HL-60/S4 (cell line): ENCODE data around the gene ZNF586.
"Not testable (repeated sequence)": the region's sequence is repeated elsewhere in the genome, so short reads cannot be mapped to it uniquely, and the experiment has no call there.

Experiments
- in situ Hi-C: fragments of 300-500 bp; cut with MboI; formaldehyde crosslinking; loops from 2 replicates; pipeline ENCODE4 v1.14.3; 2022; ENCODE audit warnings: low sequenced_read_pairs

Gene ZNF586

DNA sequence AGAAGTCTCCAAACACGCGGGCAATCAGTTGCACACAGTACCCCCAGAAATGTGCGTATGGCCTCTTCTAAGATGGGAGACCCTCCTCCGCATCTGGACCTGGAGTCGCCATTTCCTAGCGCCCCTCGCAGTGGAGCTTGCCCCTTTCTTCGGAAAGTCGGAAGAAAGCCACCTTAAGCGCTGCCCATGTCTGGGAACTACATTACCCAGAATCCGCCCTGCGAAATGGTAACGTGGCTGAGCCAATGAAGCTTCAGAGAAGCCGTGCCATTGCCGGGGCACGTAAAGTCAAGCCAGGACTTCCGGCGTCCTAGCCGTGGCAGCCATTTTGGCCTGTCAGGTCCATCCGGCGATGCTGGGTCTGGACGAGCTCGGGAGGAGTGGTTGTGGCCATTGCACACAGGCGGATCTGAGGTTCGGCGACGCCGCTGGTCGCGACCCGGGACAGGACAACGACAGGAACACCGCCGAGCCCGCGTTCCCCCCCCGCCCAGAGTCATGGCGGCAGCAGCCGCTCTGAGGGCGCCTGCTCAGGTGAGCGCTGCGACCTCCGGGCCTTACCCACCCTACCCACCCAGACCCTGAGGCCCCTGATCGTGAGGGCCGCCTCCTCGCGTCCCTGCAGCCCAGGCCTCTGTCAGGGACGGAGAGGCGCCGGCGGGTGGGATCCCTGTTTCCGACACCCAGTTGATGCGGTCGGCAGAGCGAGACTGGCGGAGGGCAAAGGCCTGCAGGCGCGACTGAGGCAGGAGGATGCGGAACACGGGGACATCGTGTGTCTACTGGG lies at the start of gene ZNF586:
Gene ZNF586 (plus strand): TSS at position 332 of the 787 bp plus-strand sequence. CDS start 167 bp downstream, at position 499.
- in situ Hi-C loops = no loop called here

DNA sequence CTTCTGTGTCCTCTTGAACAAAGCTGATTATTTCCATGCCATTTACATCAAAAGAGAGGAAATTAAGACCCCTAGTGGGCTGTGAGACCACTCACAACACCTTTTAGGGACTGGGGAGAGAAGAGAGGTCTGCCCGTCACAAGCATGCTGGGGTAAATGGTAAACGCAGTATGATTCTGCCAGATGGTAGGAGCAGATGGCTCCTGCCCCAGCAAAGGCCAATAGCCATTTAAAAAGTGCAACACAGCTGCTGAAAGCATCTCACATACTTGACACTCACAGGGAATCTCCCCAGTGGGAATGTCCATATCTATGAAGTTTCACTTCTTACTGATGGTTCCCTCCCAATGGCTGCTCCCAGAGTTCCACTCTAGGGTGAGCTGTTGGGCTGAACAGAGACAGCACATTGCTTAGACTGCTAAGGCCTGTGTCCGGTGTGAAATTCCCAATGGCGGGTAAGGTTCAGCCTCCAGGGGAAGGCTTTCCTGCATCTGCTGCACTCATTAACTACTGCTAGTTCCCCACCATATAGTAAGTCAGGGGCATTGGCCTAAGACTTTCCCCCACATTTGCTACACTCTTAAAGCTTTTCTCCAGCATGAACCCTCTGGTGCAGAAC lies 49.5 kb upstream of the ZNF586 start:
- in situ Hi-C loops = no loop called here

DNA sequence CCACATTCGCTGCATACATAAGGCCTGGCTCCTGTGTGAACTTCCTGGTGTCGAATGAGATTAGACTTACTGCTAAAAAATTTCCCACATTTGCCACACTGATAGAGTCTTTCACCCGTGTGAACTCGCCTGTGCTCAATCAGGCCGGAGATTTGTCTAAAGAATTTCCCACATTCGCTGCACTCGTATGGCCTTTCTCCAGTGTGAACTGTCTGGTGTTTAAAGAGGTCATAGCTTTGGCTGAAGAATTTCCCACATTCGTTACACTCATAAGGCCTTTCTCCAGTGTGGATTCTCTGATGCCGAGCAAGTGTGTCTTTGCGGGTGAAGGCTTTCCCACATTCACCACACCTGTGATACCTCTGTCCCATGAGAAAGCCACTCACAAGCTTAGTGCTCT lies 48.6 kb upstream of the ZNF586 start:
- in situ Hi-C loops = no loop called here

DNA sequence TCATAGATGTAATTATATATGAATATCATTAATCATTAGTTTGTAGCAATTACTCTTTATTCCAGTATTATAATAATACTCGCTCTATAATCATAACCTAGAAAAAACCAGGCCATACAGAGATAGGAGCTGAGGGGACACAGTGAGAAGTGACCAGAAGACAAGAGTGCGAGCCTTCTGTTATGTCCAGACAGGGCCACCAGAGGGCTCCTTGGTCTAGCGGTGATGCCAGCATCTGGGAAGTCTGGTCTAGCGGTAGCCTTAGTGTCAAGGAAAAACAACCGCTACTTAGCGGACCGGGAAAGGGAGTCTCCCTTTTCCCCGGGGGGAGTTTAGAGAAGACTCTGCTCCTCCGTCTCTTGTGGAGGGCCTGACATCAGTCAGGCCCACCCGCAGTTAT lies 31.2 kb upstream of the ZNF586 start:
- in situ Hi-C loops = not testable (repeated sequence)

DNA sequence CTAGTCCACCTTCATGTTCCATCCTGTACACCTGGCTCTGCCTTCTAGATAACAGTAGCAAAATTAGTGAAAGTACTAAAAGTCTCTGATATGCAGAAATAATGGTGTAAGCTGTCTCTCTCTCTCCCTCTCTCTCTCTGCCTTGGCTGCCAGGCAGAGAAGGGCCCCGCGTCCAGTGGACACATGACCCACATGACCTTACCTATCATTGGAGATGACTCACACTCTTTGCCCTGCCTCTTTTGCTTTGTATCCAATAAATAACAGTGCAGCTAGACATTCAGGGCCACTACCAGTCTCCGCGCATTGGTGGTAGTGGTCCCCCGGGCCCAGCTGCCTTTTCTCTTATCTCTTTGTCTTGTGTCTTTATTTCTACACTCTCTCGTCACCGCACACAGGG lies 30.7 kb upstream of the ZNF586 start:
- in situ Hi-C loops = not testable (repeated sequence)

DNA sequence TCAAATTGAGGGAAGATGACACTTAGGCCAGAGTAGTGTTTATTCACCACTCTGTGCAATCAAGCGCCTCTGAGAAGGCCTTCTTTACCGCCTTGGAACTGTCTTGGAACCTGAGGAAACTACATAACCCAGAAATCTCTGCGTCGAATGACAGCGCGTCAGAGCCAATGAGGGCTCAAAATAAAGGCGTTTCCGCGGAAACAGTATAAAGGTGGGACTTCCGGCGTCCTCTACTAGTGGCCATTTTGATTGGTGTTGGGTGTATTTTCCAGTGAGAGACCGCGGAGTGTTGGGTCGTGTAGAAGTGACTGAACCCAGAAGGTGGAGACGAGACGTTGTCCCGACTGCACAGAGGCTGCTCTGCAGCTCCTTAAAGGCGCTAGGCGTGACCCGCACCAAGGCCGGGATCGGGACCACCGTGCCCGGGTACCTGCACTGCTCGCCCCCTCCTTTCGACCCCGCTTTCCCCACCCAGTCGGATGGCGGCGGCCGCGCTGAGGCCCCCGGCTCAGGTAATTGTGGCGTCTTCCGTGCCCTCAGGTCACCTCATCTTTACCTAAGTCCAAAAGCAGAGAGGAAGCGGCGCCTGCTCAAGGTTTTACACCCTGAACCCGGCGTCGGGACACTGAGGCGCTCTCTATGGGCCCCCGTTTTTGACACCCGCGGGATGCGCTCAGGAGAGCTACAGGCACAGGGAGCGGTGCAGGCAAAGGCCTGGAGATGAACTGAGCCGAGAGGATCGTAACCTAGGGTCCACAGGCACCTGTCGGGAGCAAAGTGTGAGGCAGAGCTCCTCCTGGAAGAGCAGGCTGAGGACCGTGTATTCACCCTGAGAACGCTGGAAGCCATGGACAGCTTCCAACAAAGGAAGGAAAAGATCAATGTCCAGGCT lies 22.6 kb upstream of the ZNF586 start, which contains the start of gene ZNF776:
Gene ZNF776 (plus strand): TSS at position 236 of the 892 bp plus-strand sequence. CDS start 244 bp downstream, at position 480.
- in situ Hi-C loops = no loop called here

DNA sequence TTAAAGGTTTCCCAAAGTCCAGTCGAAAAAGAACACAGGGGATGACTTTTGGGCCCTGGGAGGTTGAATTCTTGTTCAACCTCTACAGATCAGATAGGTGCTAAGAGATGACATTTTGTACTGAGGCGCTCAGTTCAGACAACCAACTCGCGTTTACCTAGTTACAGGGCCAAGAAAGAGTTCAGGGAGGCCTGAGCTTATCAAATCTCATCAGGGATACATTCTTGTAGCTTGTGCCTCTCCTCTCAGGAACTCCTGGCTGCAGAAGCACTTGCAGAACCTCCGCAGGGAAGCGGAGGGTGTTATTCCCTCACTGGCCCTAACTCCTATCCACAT lies 22.0 kb upstream of the ZNF586 start:
- in situ Hi-C loops = no loop called here

DNA sequence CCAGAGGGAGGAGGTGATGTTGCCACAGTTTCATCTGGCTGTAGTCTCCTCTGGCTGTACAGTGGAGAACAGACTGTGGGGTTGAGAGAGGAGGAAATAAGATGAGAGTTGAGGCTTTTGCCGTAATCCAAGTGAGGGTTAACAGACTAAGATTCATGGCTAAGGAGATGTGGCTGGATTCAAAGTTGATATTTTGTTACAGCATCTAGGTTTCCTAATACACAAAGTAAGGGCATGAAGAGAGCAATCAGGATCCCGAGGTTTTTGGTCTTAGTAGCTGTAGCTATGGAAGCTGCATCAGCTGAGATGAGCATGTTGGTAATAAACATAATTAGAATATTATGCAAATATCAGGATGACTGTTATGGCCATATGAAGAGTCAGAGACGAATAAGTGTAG lies 21.4 kb upstream of the ZNF586 start:
- in situ Hi-C loops = no loop called here

DNA sequence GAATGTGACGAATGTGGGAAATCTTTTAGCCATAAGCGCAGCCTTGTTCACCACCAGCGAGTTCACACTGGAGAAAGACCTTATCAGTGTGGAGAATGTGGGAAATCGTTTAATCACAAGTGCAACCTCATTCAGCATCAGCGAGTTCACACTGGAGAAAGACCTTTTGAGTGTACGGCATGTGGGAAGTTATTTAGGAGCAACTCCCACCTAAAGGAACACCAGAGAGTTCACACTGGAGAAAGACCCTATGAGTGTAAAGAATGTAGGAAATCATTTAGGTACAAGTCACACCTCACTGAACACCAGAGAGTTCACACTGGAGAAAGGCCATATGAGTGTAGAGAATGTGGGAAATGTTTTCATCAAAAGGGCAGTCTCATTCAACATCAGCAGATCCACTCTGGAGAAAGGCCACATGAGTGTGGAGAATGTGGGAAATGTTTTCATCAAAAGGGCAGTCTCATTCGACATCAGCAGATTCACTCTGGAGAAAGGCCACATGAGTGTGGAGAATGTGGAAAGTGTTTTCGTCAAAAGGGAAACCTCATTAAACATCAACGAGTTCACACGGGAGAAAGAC lies 15.3 kb upstream of the ZNF586 start:
- in situ Hi-C loops = no loop called here

DNA sequence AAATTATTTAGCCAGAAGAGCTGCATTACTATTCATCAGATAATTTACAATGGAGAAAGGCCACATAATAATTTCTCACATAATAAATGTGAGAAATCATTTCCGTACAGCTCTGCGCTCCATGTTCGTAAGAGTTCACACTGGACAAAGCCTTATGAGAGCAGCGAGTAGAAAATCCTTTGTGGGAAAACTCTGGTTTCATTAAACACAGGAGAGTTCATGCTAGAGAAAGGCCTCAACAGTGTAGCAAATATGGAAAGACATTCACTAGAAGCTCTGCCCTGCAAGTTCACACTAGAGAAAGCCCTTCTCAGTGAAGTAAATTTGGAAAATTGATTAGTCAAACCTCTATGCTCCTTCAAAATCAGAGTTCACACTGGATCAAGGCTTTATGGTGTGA lies 14.4 kb upstream of the ZNF586 start:
- in situ Hi-C loops = no loop called here

DNA sequence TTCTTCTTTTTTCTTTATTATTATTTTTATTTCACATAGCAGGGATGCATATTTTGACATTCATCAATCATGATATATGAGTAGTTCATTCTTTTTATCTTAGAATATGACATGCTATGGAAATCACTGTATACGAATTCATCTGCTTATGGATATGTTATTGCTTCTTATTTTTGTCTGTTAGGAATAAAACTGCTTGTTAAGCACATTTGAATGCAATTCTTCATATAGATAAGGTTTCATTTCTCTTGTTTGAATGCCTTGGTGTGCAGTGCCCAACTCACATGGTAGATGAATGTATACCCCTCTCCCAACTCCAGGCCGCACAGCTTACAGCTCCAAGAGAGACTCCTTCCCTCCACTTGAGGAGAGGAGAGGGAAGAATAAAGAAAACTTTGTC lies 11.5 kb upstream of the ZNF586 start:
- in situ Hi-C loops = no loop called here

DNA sequence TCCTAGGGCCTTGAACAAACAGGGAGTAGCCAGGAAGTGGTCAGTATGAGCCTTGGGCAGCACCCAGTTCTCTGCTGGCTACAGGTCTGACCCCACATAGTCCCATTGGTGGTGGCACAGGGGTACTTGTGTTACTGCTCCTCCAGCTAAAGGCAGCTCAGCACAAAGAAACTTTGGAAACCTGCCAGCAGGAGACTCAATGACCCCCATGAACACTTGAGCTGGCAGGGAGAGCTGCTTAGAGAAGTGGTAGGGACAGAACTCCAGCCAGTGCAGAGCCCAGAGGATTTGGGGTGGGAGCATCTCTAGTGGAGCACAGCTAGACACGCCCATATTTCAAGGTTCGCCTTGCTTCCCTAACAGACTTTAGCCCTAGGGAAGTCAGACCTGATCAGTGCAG lies 10.4 kb upstream of the ZNF586 start:
- in situ Hi-C loops = no loop called here

DNA sequence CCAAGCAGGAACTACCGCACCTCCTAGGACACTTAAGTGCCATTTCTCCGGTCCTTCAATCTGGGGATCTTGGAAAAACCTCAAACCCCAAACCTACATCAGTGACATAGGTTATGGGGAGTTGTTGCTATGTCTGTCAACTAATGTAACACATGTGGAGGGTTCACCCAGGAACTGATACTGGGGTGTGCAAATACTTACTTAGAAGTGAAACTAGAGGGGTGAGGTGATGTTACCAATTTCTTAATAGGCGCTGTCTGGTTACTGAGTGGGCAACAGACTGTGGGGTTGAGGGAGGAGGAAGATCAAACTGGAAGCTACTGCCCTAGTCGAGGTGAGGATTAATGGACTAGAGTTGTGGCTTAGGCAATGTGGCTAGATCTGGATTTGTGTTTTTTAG lies 1.9 kb downstream of the ZNF586 start:
- in situ Hi-C loops = no loop called here

DNA sequence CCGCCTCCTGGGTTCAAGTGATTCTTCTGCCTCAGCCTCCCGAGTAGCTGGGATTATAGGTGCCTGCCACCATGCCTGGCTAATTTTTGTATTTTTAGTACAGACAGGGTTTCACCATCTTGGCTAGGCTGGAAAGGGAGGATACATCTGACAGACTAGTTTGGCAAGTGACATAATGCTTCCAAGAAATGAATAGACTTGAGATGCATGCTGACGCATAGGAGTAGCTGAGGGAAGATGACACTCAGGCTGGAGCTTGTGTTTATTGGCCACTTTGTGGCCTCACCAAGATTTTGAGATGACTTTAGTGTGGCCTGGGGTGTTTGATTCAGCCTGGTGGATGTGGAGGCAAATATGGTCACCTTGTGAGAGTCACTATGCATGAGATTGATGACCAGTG lies 4.0 kb downstream of the ZNF586 start:
- in situ Hi-C loops = no loop called here

DNA sequence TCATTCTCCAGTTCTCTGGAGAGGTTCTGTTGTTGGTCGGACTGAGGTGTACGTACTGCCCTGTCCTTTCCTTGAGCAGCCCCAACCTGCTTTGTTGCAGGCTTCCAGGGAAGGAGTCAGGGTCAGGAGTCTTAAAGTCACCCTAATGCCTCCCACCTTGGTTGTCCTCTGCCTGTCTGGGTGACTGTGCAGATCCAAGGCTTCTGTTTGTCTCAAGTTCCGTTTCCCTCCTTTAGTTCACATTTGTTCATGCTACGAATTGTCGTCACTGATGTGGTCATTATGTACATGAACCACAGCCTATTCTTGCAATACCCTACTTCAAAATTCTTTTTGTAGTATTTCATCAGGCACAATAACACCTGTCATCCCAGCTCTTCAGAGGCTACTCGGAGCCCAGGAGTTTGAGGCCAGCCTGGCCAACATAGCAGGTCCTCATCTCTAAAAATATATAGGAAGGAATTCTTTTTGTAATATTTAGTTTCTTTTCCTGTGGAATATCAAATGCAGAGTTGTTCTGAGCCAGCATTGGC lies 7.4 kb downstream of the ZNF586 start:
- in situ Hi-C loops = no loop called here

DNA sequence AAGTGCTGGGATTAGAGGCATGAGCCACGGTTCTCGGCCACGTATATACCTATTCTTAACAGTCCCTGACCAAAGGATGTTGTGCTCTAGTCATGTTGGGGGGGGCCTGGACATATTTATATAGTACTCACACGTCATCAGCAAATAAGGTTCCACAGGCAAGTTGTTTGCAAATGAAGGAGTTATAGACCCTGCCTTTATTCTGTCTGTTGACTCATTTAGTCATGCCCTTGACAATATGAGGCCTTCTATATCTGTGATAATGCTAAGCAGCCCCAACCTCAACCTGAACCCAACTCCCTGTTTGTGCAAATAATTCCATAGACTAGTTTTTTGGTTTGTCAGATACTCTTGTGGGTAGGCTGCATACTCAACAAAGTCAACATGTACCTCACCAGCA lies 8.9 kb downstream of the ZNF586 start:
- in situ Hi-C loops = no loop called here

DNA sequence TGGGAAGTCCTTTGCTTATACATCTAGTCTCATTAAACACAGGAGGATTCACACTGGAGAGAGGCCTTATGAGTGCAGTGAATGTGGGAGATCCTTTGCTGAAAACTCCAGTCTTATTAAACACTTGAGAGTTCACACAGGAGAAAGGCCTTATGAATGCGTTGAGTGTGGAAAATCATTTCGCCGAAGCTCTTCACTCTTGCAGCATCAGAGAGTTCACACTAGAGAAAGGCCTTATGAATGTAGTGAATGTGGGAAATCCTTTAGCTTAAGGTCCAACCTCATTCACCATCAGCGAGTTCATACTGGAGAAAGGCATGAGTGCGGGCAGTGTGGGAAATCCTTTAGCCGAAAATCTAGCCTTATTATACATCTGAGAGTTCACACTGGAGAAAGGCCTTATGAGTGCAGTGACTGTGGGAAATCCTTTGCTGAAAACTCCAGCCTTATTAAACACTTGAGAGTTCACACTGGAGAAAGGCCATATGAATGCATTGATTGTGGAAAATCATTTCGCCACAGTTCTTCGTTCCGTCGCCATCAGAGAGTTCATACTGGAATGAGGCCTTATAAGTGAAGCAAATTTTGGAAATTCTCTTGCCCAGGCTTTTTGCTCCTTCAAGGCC lies 9.9 kb downstream of the ZNF586 start:
- in situ Hi-C loops = no loop called here

DNA sequence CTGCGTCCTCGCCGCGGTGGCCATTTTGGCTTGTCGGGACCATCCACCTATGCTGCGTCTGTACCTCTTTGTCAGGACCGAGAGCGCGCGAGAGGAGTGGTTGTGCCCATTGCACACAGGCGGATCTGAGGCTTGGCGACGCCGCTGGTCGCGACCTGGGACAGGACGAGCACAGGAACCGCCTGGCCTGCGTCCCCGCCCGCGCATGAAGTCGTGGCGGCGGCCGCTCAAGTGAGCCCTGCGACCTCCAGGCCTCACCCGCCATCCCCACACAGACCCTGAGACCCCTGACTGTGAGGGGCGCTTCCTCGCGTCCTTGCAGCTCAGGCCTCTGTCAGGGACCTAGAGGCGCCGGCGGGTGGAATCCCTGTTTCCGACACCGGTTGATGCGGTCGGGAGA lies 16.8 kb downstream of the ZNF586 start:
- in situ Hi-C loops = no loop called here

DNA sequence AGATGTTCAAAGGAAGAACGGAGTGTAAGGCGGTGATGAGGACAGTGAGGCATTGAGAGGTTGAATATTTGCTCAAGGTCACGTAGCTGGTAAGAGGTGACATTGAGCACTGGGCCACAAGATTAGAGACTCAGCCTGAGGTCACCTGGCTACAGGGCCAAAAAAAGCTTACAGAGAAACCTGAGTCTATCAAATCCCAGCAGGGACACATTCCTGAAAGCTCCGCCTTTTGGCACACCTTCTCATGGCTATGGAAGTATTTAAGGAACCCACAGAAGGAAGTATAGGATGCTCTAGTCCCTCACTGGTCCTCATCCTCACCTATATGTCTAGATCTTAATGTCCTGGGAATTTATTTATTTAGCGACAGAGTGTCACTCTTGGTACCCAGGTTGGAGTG lies 17.4 kb downstream of the ZNF586 start:
- in situ Hi-C loops = no loop called here

DNA sequence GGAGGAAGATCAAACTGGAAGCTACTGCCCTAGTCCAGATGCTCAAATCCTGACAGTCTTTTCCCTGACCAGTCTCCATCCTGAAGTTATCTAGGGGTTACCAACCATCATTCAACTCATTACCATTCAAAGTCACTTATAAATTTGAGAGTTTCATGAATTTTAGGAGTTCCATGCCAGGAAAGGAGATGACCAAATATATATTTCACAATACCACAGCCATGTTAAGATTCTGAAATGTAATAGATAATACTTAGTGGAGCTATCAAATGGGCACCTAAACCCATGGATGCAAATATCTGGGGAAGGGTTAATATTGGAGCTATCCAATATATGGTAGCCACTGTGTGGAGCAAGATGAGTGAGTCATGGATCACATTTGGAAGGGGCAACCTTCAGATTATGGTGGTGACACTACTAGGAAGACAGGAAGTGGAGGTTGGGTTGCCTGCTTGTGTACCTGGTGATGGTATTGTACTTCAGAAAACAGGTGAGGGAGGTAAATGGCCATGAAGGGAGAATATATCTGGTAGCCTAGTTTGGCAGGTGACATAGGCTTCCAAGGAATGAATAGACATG lies 18.7 kb downstream of the ZNF586 start:
- in situ Hi-C loops = no loop called here
